HEK293T (cell line): ENCODE measurements around the gene GOLGA8A.
"Not testable (repeated sequence)": the region's sequence is repeated elsewhere in the genome, so short reads cannot be mapped to it uniquely, and the experiment has no call there.

Experiments
- CTCF ChIA-PET: fragments of 350-600 bp; formaldehyde crosslinking; extraction: SDS; loops from one replicate; lab custom pipeline; 2021; ENCODE audit warnings: antibody characterized with exemption, inconsistent platforms; lab: Yijun Ruan, JAX
- POLR2A ChIA-PET: fragments of 350-600 bp; formaldehyde crosslinking; extraction: SDS; loops from one replicate; lab custom pipeline; 2020; ENCODE audit warnings: antibody characterized with exemption, inconsistent platforms; lab: Yijun Ruan, JAX
- DNase-seq: peaks from one replicate; pipeline ENCODE4 v3.0.0; 2012; ENCODE audit warnings: mixed read lengths; ENCODE audit errors: extremely low spot score

Gene GOLGA8A

DNA sequence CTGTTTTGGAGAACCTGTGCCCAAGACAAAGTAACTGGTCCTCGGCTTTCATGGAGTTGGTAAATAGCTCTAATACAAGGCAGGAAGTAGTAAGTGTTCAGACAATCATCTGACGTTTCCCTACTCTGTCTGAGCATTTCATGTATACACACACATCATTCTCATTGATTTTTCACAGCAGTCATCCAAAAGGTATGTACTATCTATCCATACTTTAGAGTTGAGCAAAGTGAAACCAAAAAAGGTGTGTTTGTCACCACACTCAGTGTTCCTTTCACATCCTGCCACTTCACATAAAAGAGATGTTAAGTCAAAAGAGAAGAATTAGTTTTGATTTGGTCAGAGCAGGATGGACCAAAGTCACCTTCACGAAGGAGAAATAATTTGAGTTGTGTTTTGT, 33.7 kb downstream of the GOLGA8A start:
- POLR2A ChIA-PET, CTCF ChIA-PET, DNase-seq: not testable (repeated sequence)

DNA sequence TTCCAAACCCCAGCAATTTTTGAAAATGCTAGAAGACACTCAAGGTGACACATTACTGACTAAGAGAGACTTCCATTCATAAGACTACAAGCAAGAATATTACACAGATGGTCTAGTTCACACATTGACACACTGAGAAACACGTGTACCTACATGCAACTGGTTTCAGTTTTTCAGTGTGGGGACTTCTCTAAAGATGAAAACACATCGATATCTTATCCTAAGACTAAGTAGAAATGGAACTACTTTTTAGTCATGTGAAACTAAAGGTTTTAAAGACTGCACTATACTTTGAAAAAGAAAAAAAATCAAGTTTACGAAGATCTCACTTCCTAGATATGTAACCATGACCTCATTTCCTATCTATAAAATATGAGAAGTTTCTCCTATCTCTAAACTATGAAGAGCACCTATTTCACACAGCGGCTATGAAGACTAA, 34.4 kb downstream of the GOLGA8A start:
- POLR2A ChIA-PET, CTCF ChIA-PET, DNase-seq: not testable (repeated sequence)

DNA sequence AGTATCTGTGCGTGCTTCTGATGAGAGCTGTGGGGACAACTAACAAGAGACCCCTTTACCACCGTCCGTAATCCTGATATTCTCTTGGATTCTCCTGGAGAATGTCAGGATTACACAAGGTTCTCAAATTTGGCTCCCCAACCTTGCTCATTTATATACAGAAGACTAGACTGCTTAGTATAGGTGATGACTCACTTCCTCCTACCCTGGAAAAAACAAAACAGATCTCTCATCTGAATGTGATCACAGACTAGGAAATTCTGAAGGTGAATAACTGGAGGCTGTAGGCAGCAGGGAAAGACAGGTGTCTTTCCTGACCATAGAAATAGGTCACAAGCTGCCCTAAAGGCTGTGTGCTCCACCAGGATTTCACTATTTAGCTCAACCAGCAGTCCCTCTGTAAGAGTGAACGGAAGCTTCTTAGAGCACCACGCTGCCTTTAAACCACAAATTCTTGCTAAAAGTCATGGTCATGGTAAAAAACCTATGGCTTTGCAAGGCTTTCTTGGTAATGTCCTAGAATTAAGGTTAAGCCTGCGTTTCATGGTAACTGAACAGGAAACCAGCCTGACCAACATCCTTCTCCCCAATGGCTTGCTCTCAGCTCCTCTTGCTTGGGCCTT, 39.9 kb downstream of the GOLGA8A start:
- CTCF ChIA-PET, POLR2A ChIA-PET, DNase-seq: not testable (repeated sequence)

DNA sequence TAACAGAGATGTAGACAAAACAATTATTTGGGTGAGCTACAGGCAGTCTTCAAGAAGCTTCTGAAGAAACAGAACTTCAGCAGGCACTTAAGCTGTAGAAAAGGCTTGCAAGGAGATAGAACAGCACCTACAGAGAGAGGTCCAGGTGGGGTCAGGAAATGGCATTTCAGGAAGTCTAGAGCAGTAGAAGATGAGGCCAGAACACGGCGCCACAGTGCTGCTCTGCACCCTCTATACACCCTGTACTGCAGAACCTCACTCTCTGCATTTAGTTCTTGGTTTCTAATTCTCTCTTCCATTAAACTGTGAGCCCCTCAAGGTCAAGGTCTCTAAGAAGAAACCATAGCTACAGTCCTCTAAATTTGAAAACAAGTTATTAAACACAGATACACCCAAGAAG, 44.6 kb downstream of the GOLGA8A start:
- POLR2A ChIA-PET, CTCF ChIA-PET, DNase-seq: not testable (repeated sequence)

DNA sequence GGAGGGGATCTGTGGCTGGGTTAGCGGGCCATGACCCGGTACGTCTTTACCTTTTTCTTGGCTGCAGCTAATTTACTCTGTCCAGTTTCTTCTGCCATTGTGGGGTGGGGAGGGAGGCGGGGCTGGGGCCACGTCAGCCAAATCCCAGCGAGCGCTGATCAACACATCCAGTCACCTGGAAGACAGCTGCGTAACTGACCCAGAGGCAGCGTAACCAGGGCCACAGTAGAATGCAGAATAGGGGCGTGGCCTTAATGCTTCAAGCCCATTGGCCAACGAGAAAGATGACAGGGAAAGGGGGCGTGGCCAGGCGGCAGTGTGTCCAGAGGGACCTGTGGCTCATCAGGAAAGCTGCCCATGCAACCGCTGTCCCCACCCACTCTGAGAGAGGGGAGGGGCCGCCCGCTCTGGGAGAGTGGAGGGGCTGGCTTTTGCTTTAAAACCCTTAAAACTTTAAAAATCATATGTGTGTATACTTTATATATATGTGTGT, 48.0 kb downstream of the GOLGA8A start:
- DNase-seq, POLR2A ChIA-PET, CTCF ChIA-PET: not testable (repeated sequence)
